Astrocyte (in vitro differentiated cells and primary cell): ENCODE results near the gene PRPF40B. TPM values are rescaled to one million over a fixed set of nuclear protein-coding genes. Genes with fewer than 3 reads are reported as not detected.

Source experiments
- DNase-seq: peaks from one replicate; pipeline ENCODE4 v3.0.0-alpha.2; 2010; ENCODE audit warnings: low read depth
- FAIRE-seq: peaks from 2 replicates; lab custom pipeline; 2011; peaks lifted over from hg19 to GRCh38; lab: Jason Lieb, UNC
- H2AFZ ChIP-seq: 2 replicates; pipeline ENCODE4 v1.6.0; 2012; ENCODE audit warnings: low read depth, low read length, inconsistent platforms
- H3K27ac ChIP-seq: 2 replicates; pipeline ENCODE4 v1.5.1; 2011; ENCODE audit warnings: low read depth, low read length, inconsistent platforms
- H3K27me3 ChIP-seq: 2 replicates; pipeline ENCODE4 v1.6.0; 2011; ENCODE audit warnings: low read length, inconsistent platforms; ENCODE audit not compliant: insufficient read depth
- H3K36me3 ChIP-seq: 2 replicates; pipeline ENCODE4 v1.5.1; 2011; ENCODE audit warnings: low read length, inconsistent platforms; ENCODE audit not compliant: insufficient read depth
- H3K4me1 ChIP-seq: 2 replicates; pipeline ENCODE4 v1.5.1; 2011; ENCODE audit warnings: low read length, inconsistent platforms; ENCODE audit not compliant: insufficient read depth
- H3K4me2 ChIP-seq: 2 replicates; pipeline ENCODE4 v1.6.0; 2012; ENCODE audit warnings: low read length, inconsistent platforms
- H3K4me3 ChIP-seq: 2 replicates; pipeline ENCODE4 v1.5.1; 2011; ENCODE audit warnings: low read depth, mild to moderate bottlenecking, low read length, inconsistent platforms; ENCODE audit not compliant: insufficient read depth
- H3K79me2 ChIP-seq: 2 replicates; pipeline ENCODE4 v1.6.0; 2012; ENCODE audit warnings: mild to moderate bottlenecking, low read length, inconsistent platforms; ENCODE audit not compliant: insufficient read depth
- H3K9ac ChIP-seq: 2 replicates; pipeline ENCODE4 v1.6.0; 2012; ENCODE audit warnings: mild to moderate bottlenecking, low read length, inconsistent platforms
- H3K9me3 ChIP-seq: 2 replicates; pipeline ENCODE4 v1.5.1; 2012; ENCODE audit warnings: low read depth, mild to moderate bottlenecking, low read length, inconsistent platforms; ENCODE audit not compliant: insufficient read depth
- H4K20me1 ChIP-seq: 2 replicates; pipeline ENCODE4 v1.6.0; 2012; ENCODE audit warnings: low read length, inconsistent platforms; ENCODE audit not compliant: insufficient read depth
- H3K27ac Mint-ChIP-seq: one replicate; pipeline ENCODE4 v1.8.0; 2021; ENCODE audit warnings: mild to moderate bottlenecking, mixed read lengths; ENCODE audit not compliant: unreplicated experiment
- H3K27me3 Mint-ChIP-seq: one replicate; pipeline ENCODE4 v1.8.0; 2021; ENCODE audit warnings: low read depth, mixed read lengths; ENCODE audit not compliant: unreplicated experiment
- H3K36me3 Mint-ChIP-seq: one replicate; pipeline ENCODE4 v1.8.0; 2021; ENCODE audit warnings: low read depth, mixed read lengths; ENCODE audit not compliant: unreplicated experiment
- H3K4me1 Mint-ChIP-seq: one replicate; pipeline ENCODE4 v1.8.0; 2021; ENCODE audit warnings: low read depth, mixed read lengths; ENCODE audit not compliant: unreplicated experiment
- H3K4me3 Mint-ChIP-seq: one replicate; pipeline ENCODE4 v1.8.0; 2021; ENCODE audit warnings: mild to moderate bottlenecking, moderate library complexity, mixed read lengths; ENCODE audit not compliant: unreplicated experiment
- H3K9me3 Mint-ChIP-seq: one replicate; pipeline ENCODE4 v1.8.0; 2021; ENCODE audit warnings: mild to moderate bottlenecking, mixed read lengths; ENCODE audit not compliant: unreplicated experiment
- CTCF ChIP-seq: IDR thresholded peaks from 2 replicates; pipeline ENCODE4 v1.5.1; 2011; ENCODE audit warnings: low read depth, mild to moderate bottlenecking, inconsistent platforms, low read length, moderate library complexity; ENCODE audit not compliant: insufficient read depth
- EZH2 ChIP-seq: IDR thresholded peaks from 2 replicates; pipeline ENCODE4 v1.6.1; 2012; ENCODE audit warnings: mild to moderate bottlenecking, low read length, inconsistent platforms; ENCODE audit not compliant: insufficient read depth
- total RNA-seq: library from RNA; stranded (reverse); gene quantifications from 2 replicates; pipeline ENCODE4 v1.2.1, GENCODE V29; 2021

PRPF40B gene
- total RNA-seq, 1 donor from 2014 or later = 10.1 TPM

GRCh38 chr12:49580572-49581535, 42.5 kb upstream of the PRPF40B start:
- H3K4me1 ChIP-seq = peaks cover 4% of the 10 kb centered on the region
- FAIRE-seq (no peak), DNase-seq (peak; percentile 53)
- H3K4me1 Mint-ChIP-seq = peaks cover 14% of the 10 kb centered on the region
- no peak overlapping the region for H2AFZ ChIP-seq
- no peak overlapping the region for H3K9ac ChIP-seq
- H3K36me3 ChIP-seq = peaks cover 3% of the 10 kb centered on the region
- peak overlapping the region; percentile 66 for H3K4me3 Mint-ChIP-seq
- H3K27ac ChIP-seq = no peak overlapping the region
- H3K79me2 ChIP-seq = peaks cover 6% of the 10 kb centered on the region
- peak; percentile 85 for TF ChIP-seq CTCF
- TF ChIP-seq EZH2 = no peak
- no peaks in the 10 kb centered on the region for H3K9me3 Mint-ChIP-seq
- peaks cover 20% of the 10 kb centered on the region for H3K36me3 Mint-ChIP-seq
- no peak overlapping the region for H3K27ac Mint-ChIP-seq
- H3K9me3 ChIP-seq = no peaks in the 10 kb centered on the region
- H3K27me3 ChIP-seq = no peaks in the 10 kb centered on the region
- no peak overlapping the region for H3K4me3 ChIP-seq
- H3K4me2 ChIP-seq = no peak overlapping the region
- H4K20me1 ChIP-seq = peaks cover 35% of the 10 kb centered on the region
- no peaks in the 10 kb centered on the region for H3K27me3 Mint-ChIP-seq

GRCh38 chr12:49582201-49582600, 41.2 kb upstream of the PRPF40B start:
- Histone ChIP-seq H3K79me2 (peaks cover 6% of the 10 kb centered on the region), H3K9ac (no peak overlapping the region), H4K20me1 (peaks cover 27% of the 10 kb centered on the region), H3K27ac (no peak overlapping the region), H2AFZ (no peak overlapping the region), H3K4me1 (peaks cover 4% of the 10 kb centered on the region), H3K9me3 (no peaks in the 10 kb centered on the region), H3K36me3 (peaks cover 3% of the 10 kb centered on the region), H3K4me2 (no peak overlapping the region), H3K4me3 (no peak overlapping the region), H3K27me3 (no peaks in the 10 kb centered on the region)
- Mint-ChIP-seq H3K27ac (no peak overlapping the region), H3K36me3 (peaks cover 19% of the 10 kb centered on the region), H3K4me1 (peaks cover 19% of the 10 kb centered on the region), H3K4me3 (no peak overlapping the region), H3K9me3 (no peaks in the 10 kb centered on the region), H3K27me3 (no peaks in the 10 kb centered on the region)
- TF ChIP-seq EZH2 (no peak), CTCF (no peak)
- FAIRE-seq (no peak), DNase-seq (no peak)

- no peaks in the 10 kb centered on the region for H3K9me3 ChIP-seq
- H3K4me3 Mint-ChIP-seq = no peak overlapping the region
- no peak for FAIRE-seq
- H3K36me3 ChIP-seq = peaks cover 3% of the 10 kb centered on the region
- H2AFZ ChIP-seq = no peak overlapping the region
- TF ChIP-seq CTCF (no peak), EZH2 (no peak)
- H3K27ac Mint-ChIP-seq = no peak overlapping the region
- peaks cover 6% of the 10 kb centered on the region for H3K79me2 ChIP-seq
- H3K4me1 Mint-ChIP-seq = peaks cover 19% of the 10 kb centered on the region
- H3K4me3 ChIP-seq = no peak overlapping the region
- H3K27me3 Mint-ChIP-seq = no peaks in the 10 kb centered on the region
- no peak overlapping the region for H3K4me2 ChIP-seq
- no peak for DNase-seq
- peaks cover 31% of the 10 kb centered on the region for H4K20me1 ChIP-seq
- H3K36me3 Mint-ChIP-seq = peaks cover 17% of the 10 kb centered on the region
- H3K9ac ChIP-seq = no peak overlapping the region
- H3K27ac ChIP-seq = no peak overlapping the region
- H3K4me1 ChIP-seq = peaks cover 4% of the 10 kb centered on the region
- H3K9me3 Mint-ChIP-seq = no peaks in the 10 kb centered on the region
- H3K27me3 ChIP-seq = no peaks in the 10 kb centered on the region
These were observed 40.5 kb upstream of the PRPF40B start for GRCh38 chr12:49582850-49583249.
